ENCODE results near the gene KRTAP27-1. TPM values are rescaled to one million over a fixed set of nuclear protein-coding genes. Genes with fewer than 3 reads are reported as not detected.

Gene KRTAP27-1
- total RNA-seq, 1 experiment from 2014 or later = not detected

- Histone ChIP-seq H3K9ac (ENCODE audit: low read length) (no peak overlapping the region), H4K20me1 (ENCODE audit: insufficient read depth) (no peaks in the 10 kb centered on the region), H3K4me1 (ENCODE audit: control insufficient read depth in 1 of 2, insufficient read depth in 2 of 2, low read length in 2 of 2) (no peaks in the 10 kb centered on the region), H3K79me2 (ENCODE audit: insufficient read depth, low read length) (no peaks in the 10 kb centered on the region), H3K27ac (ENCODE audit: low read depth, low read length) (no peak overlapping the region), H3K4me2 (ENCODE audit: low read length) (no peak overlapping the region), H3K4me3 (replicated peaks in 1 of 2; ENCODE audit: low read depth in 1 of 2, low read length in 2 of 2) (no peak overlapping the region), H3K36me3 (ENCODE audit: control insufficient read depth in 1 of 2, insufficient read depth in 2 of 2, low read length in 2 of 2) (no peaks in the 10 kb centered on the region), H3K9me3 (ENCODE audit: control insufficient read depth in 1 of 2, insufficient read depth in 1 of 2, low read depth in 1 of 2, low read length in 2 of 2) (peaks cover 8 to 9% of the 10 kb centered on the region in 2 experiments; a peak in 2 of 4 replicates), H3K27me3 (ENCODE audit: insufficient read depth, low read length) (no peaks in the 10 kb centered on the region), H2AFZ (ENCODE audit: low read depth, low read length, poor library complexity, severe bottlenecking) (no peak overlapping the region), H3K9me2 (ENCODE audit: insufficient read depth) (no peaks in the 10 kb centered on the region)
- CTCF ChIA-PET = no interaction called here
- TF ChIP-seq SIN3A (IDR thresholded peaks at IDR 0.05; ENCODE audit: low read depth) (no peak), FOSL1 (IDR thresholded peaks at IDR 0.05; ENCODE audit: low read depth) (no peak), ZFX (IDR thresholded peaks at IDR 0.05) (no peak), ATF3 (IDR thresholded peaks at IDR 0.05) (no peak), POLR2AphosphoS5 (IDR thresholded peaks at IDR 0.05; ENCODE audit: low read depth, low read length) (no peak), EGR1 (IDR thresholded peaks at IDR 0.05; ENCODE audit: low read depth) (no peak), ZBTB33 (IDR thresholded peaks at IDR 0.05; ENCODE audit: extremely low read depth, insufficient replicate concordance, low read length) (no peak), RAD21 (IDR thresholded peaks at IDR 0.05; ENCODE audit: low read depth) (no peak), ELF1 (IDR thresholded peaks at IDR 0.05; ENCODE audit: borderline replicate concordance, low read depth) (no peak), EZH2 (IDR thresholded peaks at IDR 0.05) (no peak), YY1 (IDR thresholded peaks at IDR 0.05; ENCODE audit: extremely low read depth, insufficient replicate concordance, low read depth, low read length) (no peak), TCF7L2 (IDR thresholded peaks at IDR 0.05; ENCODE audit: borderline replicate concordance, extremely low read depth, insufficient read depth, insufficient read length) (no peak), SRF (IDR thresholded peaks at IDR 0.05; ENCODE audit: low read depth) (no peak), POLR2A (IDR thresholded peaks at IDR 0.05; ENCODE audit: borderline replicate concordance, extremely low read depth, insufficient read depth, insufficient read length) (no peak), SP1 (IDR thresholded peaks at IDR 0.05; ENCODE audit: low read depth) (no peak), EZH2phosphoT487 (IDR thresholded peaks at IDR 0.05; ENCODE audit: borderline replicate concordance) (no peak), JUND (IDR thresholded peaks at IDR 0.05) (no peak), CTCF (IDR thresholded peaks at IDR 0.05 in 2 of 3, conservative IDR thresholded peaks at IDR 0.05 in 1 of 3; ENCODE audit: borderline replicate concordance in 1 of 3, insufficient read depth in 1 of 3, low read depth in 2 of 3, low read length in 2 of 3) (no peak), CBX3 (IDR thresholded peaks at IDR 0.05; ENCODE audit: low read depth) (no peak)
- no TSS peak for BruUV-seq (replicated peaks)
- DNase-seq (ENCODE audit: low read depth, low spot score) (no peak), ATAC-seq (no peak)
- intact Hi-C loops (cut with micrococcal nuclease) = no loop called here
- RAD21 ChIA-PET (ENCODE audit: low non-redundant PET in 1 of 2, low total read pairs in 2 of 2, uncharacterized antibody in 2 of 2, unreplicated experiment in 2 of 2) = no interaction called here
- POLR2A ChIA-PET = no interaction called here
Observed at GRCh38 chr21:30333736-30334135, 3.8 kb downstream of the KRTAP27-1 start.

Measured in HCT116 (cell line).